ENCODE data around the gene CTSV. TPM values are rescaled to one million over a fixed set of nuclear protein-coding genes. Genes with fewer than 3 reads are reported as not detected.

Gene CTSV
- total RNA-seq = 0.46 TPM

DNA sequence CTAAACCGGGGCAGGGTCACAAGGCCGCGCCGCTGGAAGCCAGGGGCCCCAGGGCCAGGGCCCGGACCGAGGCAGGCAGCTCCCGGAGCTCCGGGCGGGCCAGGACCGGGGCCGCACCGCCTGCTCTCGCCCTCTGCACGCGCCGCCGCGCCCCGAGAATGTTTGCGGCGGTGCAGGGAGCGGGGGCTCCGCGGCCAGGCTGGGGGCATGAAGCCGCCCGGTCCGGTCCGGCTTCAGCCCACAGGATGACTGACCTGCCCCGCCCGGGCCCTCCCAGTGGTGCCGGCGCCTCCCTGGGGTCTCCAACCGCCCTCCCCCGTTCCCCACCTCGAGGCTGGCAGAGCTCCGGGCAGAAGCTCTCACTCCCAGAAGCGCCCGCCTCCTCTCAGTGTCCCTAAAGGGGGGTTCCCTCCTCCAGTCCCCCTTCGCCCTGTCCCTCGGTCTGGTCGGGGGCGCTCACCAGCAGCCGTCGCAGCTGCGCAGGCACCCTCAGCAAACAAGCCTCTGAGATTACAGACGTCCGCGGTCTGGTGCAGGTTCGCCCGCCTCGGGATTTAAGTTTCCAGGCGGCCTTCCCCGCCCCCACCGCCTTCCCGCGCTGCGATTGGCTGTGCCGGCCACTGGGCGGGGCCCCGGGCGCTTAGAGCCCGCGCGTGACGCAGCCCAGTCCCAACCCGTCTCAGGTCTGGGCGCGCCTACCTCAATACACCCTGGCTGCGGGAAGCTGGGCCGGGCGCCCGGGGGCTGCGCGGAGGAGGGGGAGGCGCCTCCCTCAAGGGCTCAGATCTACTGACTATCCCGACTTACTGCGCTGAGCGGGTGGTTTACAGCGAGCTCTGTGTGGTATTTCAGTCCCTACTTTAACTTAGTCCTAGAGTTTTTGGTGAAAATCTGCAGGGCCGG is at the start of gene CTSV:
Gene CTSV (minus strand): TSS at position 532 of the 903 bp plus-strand sequence. CDS start 1,099 bp downstream, outside the sequence.

Other genes with a start within 250 kb of the CTSV start
- gene ZNF782, start 184.6 kb downstream of the CTSV start, total RNA-seq = 27.2 TPM
- gene NUTM2G, start 110.3 kb downstream of the CTSV start, total RNA-seq = not detected